Coronary artery (tissue), 2 donors: ENCODE measurements around the gene PPP2R5E.

Experiments used
- DNase-seq: peaks from one replicate; pipeline ENCODE4 v3.0.0-alpha.2; 2017; ENCODE audit warnings: low spot score
- H3K27ac ChIP-seq, 2 donors: fragments of 200-600 bp; sonication (generic); one replicate each; pipeline ENCODE4 v1.5.1; 2016 to 2019
- H3K4me3 ChIP-seq: fragments of 200-600 bp; sonication (generic); 2 replicates; pipeline ENCODE4 v1.5.1; 2016; ENCODE audit warnings: mild to moderate bottlenecking, moderate library complexity
- CTCF ChIP-seq: fragments of 200-600 bp; sonication (generic); IDR thresholded peaks from one replicate; pipeline ENCODE4 v1.5.1; 2019; ENCODE audit warnings: antibody characterized with exemption

PPP2R5E gene

GRCh38 chr14:63517354-63517753, 25.8 kb downstream of the PPP2R5E start:
- H3K4me3 ChIP-seq: no peak overlapping the region
- TF ChIP-seq CTCF: no peak
- DNase-seq: no peak
- H3K27ac ChIP-seq: no peak overlapping the region

- Histone ChIP-seq H3K4me3 (no peak overlapping the region), H3K27ac (no peak overlapping the region)
- DNase-seq: no peak
- TF ChIP-seq CTCF: no peak
These were observed 27.9 kb downstream of the PPP2R5E start for GRCh38 chr14:63515240-63515639.

GRCh38 chr14:63513756-63514155, 29.4 kb downstream of the PPP2R5E start:
- no peak overlapping the region for H3K4me3 ChIP-seq
- TF ChIP-seq CTCF: no peak
- DNase-seq: no peak
- no peak overlapping the region for H3K27ac ChIP-seq

- H3K4me3 ChIP-seq: no peak overlapping the region
These were observed 30.3 kb downstream of the PPP2R5E start for GRCh38 chr14:63512861-63513260.

GRCh38 chr14:63510538-63510937, 32.6 kb downstream of the PPP2R5E start:
- TF ChIP-seq CTCF: no peak
- DNase-seq: no peak
- H3K4me3 ChIP-seq: no peak overlapping the region

More at GRCh38 chr14:63512861-63513260, 30.3 kb downstream of the PPP2R5E start:
- no peak for TF ChIP-seq CTCF
- no peak for DNase-seq
- H3K27ac ChIP-seq: no peak overlapping the region

GRCh38 chr14:63508033-63508432, 35.1 kb downstream of the PPP2R5E start:
- no peak for TF ChIP-seq CTCF
- no peak overlapping the region for H3K4me3 ChIP-seq
- no peak overlapping the region for H3K27ac ChIP-seq
- no peak for DNase-seq

More at GRCh38 chr14:63510538-63510937, 32.6 kb downstream of the PPP2R5E start:
- no peak overlapping the region for H3K27ac ChIP-seq

GRCh38 chr14:63504648-63505047, 38.5 kb downstream of the PPP2R5E start:
- TF ChIP-seq CTCF: no peak
- no peak for DNase-seq
- H3K27ac ChIP-seq: no peak overlapping the region
- no peak overlapping the region for H3K4me3 ChIP-seq
